ENCODE data around the gene SKAP1. TPM values are rescaled to one million over a fixed set of nuclear protein-coding genes. Genes with fewer than 3 reads are reported as not detected.

Gene SKAP1
- polyA plus RNA-seq, 3 donors: 0.13 to 1.0 (median 0.52) TPM

- WGBS (ENCODE audit: insufficient coverage): no CpG with 5 or more reads among the region's 3 CpGs
- no peak overlapping the region for H3K9ac ChIP-seq (ENCODE audit: insufficient read depth, low read length, poor library complexity, severe bottlenecking)
- H3K4me2 ChIP-seq (replicated peaks; ENCODE audit: extremely low read depth, low read length, poor library complexity, severe bottlenecking): no peak overlapping the region
- H3K4me3 ChIP-seq (replicated peaks in 1 of 3; ENCODE audit: low read depth in 2 of 3, low read length in 3 of 3): no peak overlapping the region
- Mint-ChIP-seq H3K9me3 (no peaks in the 10 kb centered on the region), H3K36me3 (no peaks in the 10 kb centered on the region), H3K4me1 (peaks cover 3% of the 10 kb centered on the region), H3K27ac (no peak overlapping the region), H3K4me3 (no peak overlapping the region), H3K27me3 (ENCODE audit: low read depth in 3 of 3) (peaks cover 1 to 17% (median 15%) of the 10 kb centered on the region in 3 donors)
- H4K20me1 ChIP-seq (ENCODE audit: insufficient read depth, low read length): no peaks in the 10 kb centered on the region
- no peak for TF ChIP-seq CTCF (IDR thresholded peaks at IDR 0.05)
- intact Hi-C loops (cut with micrococcal nuclease): no loop called here
- H3K27me3 ChIP-seq (ENCODE audit: control insufficient read depth in 2 of 2, insufficient read depth in 2 of 2, low read length in 2 of 2): peaks cover 15 to 39% of the 10 kb centered on the region in 2 donors
- H3K79me2 ChIP-seq (ENCODE audit: insufficient read depth, low read length): no peaks in the 10 kb centered on the region
- H3K4me1 ChIP-seq (ENCODE audit: control insufficient read depth in 1 of 2, insufficient read depth in 2 of 2, low read length in 2 of 2): no peaks in the 10 kb centered on the region
- no peaks in the 10 kb centered on the region for H3K36me3 ChIP-seq (replicated peaks in 1 of 2; ENCODE audit: control insufficient read depth in 1 of 2, insufficient read depth in 2 of 2, low read length in 2 of 2)
- no peak for DNase-seq
- H2AFZ ChIP-seq (ENCODE audit: insufficient read depth, low read depth, low read length, poor library complexity, severe bottlenecking): no peak overlapping the region
- no peaks in the 10 kb centered on the region for H3K9me3 ChIP-seq (replicated peaks in 1 of 2; ENCODE audit: control insufficient read depth in 1 of 2, insufficient read depth in 1 of 2, low read length in 2 of 2)
- H3K27ac ChIP-seq (ENCODE audit: low read depth in 1 of 2, low read length in 2 of 2): no peak overlapping the region
These were observed 118.7 kb downstream of the SKAP1 start for GRCh38 chr17:48311324-48311723.

- no peaks in the 10 kb centered on the region for H4K20me1 ChIP-seq (ENCODE audit: insufficient read depth, low read length)
- H3K27ac Mint-ChIP-seq: no peak overlapping the region
- no peaks in the 10 kb centered on the region for H3K4me1 ChIP-seq (ENCODE audit: control insufficient read depth in 1 of 2, insufficient read depth in 2 of 2, low read length in 2 of 2)
- H3K36me3 ChIP-seq (replicated peaks in 1 of 2; ENCODE audit: control insufficient read depth in 1 of 2, insufficient read depth in 2 of 2, low read length in 2 of 2): no peaks in the 10 kb centered on the region
- H3K4me3 Mint-ChIP-seq: no peak overlapping the region
- TF ChIP-seq CTCF (IDR thresholded peaks at IDR 0.05): no peak
- H3K79me2 ChIP-seq (ENCODE audit: insufficient read depth, low read length): no peaks in the 10 kb centered on the region
- peaks cover 3% of the 10 kb centered on the region for H3K4me1 Mint-ChIP-seq
- no peak overlapping the region for H3K4me2 ChIP-seq (replicated peaks; ENCODE audit: extremely low read depth, low read length, poor library complexity, severe bottlenecking)
- DNase-seq: no peak
- H3K4me3 ChIP-seq (replicated peaks in 1 of 3; ENCODE audit: low read depth in 2 of 3, low read length in 3 of 3): no peak overlapping the region
- H3K27ac ChIP-seq (ENCODE audit: low read depth in 1 of 2, low read length in 2 of 2): no peak overlapping the region
- H3K36me3 Mint-ChIP-seq: no peaks in the 10 kb centered on the region
- H3K27me3 ChIP-seq (ENCODE audit: control insufficient read depth in 2 of 2, insufficient read depth in 2 of 2, low read length in 2 of 2): peaks cover 12 to 41% of the 10 kb centered on the region in 2 donors
- H3K27me3 Mint-ChIP-seq (ENCODE audit: low read depth in 3 of 3): peaks cover 1 to 18% (median 14%) of the 10 kb centered on the region in 3 donors
- no peaks in the 10 kb centered on the region for H3K9me3 ChIP-seq (replicated peaks in 1 of 2; ENCODE audit: control insufficient read depth in 1 of 2, insufficient read depth in 1 of 2, low read length in 2 of 2)
- no peak overlapping the region for H2AFZ ChIP-seq (ENCODE audit: insufficient read depth, low read depth, low read length, poor library complexity, severe bottlenecking)
- H3K9me3 Mint-ChIP-seq: no peaks in the 10 kb centered on the region
- H3K9ac ChIP-seq (ENCODE audit: insufficient read depth, low read length, poor library complexity, severe bottlenecking): no peak overlapping the region
- 97% methylated on average over 15 of the region's 16 CpGs for WGBS (ENCODE audit: insufficient coverage)
- intact Hi-C loops (cut with micrococcal nuclease): no loop called here
These were observed 119.2 kb downstream of the SKAP1 start for GRCh38 chr17:48310748-48311213.
